Measurements from ENCODE around the gene RUSC1.

Gene RUSC1

DNA sequence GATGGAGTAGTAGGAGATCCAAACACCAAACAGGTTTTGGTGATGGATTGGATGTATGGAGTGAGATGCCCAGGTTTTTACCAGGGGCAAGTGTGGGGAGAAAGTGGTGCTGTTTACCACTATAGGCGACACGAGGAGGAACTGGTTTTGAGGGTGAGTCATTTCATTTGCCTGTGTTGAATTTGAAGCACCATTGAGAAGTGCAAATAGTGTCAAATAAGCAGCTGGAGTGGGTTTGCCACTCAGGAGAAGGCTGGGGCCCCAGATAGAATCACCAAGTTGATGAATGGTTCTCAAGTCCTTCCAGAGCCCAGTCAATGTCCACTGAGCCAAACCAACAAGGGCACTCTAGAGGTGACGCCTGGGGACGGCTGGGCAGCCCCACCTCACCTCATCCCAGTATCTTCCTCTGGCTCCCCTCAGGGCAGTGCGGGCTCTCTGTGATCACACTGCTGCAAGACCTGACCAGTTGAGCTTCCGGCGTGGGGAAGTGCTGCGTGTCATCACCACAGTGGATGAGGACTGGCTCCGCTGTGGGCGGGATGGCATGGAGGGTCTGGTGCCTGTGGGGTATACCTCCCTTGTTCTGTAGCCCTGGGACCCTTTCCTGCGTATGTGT, 9.4 kb downstream of the RUSC1 start:
- H3K27ac ChIP-seq (ENCODE audit: low read depth, low read length), result no peak overlapping the region
- no peaks in the 10 kb centered on the region for H3K27me3 ChIP-seq (ENCODE audit: low read length)
- no peak overlapping the region for H3K9ac ChIP-seq (ENCODE audit: low read length)
- H3K9me2 ChIP-seq (replicated peaks; ENCODE audit: insufficient read depth, low read length), result no peaks in the 10 kb centered on the region
- TF ChIP-seq, protein P1, sequence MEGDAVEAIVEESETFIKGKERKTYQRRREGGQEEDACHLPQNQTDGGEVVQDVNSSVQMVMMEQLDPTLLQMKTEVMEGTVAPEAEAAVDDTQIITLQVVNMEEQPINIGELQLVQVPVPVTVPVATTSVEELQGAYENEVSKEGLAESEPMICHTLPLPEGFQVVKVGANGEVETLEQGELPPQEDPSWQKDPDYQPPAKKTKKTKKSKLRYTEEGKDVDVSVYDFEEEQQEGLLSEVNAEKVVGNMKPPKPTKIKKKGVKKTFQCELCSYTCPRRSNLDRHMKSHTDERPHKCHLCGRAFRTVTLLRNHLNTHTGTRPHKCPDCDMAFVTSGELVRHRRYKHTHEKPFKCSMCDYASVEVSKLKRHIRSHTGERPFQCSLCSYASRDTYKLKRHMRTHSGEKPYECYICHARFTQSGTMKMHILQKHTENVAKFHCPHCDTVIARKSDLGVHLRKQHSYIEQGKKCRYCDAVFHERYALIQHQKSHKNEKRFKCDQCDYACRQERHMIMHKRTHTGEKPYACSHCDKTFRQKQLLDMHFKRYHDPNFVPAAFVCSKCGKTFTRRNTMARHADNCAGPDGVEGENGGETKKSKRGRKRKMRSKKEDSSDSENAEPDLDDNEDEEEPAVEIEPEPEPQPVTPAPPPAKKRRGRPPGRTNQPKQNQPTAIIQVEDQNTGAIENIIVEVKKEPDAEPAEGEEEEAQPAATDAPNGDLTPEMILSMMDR (IDR thresholded peaks at IDR 0.05; ENCODE audit: insufficient read depth, low read length, poor library complexity, severe bottlenecking), result no peak
- TF ChIP-seq EZH2phosphoT487 (conservative IDR thresholded peaks at IDR 0.05; ENCODE audit: low read length), result no peak
- no peaks in the 10 kb centered on the region for H4K20me1 ChIP-seq (ENCODE audit: low read depth, low read length)
- H3K36me3 ChIP-seq (ENCODE audit: low read length), result peaks cover 4% of the 10 kb centered on the region; the same call in 1 of the 2 replicates
- no peak overlapping the region for H3K4me2 ChIP-seq (ENCODE audit: low read depth, low read length, poor library complexity, severe bottlenecking)
- no peak overlapping the region for H3K4me3 ChIP-seq (ENCODE audit: insufficient read depth, low read length, poor library complexity, severe bottlenecking)
- peaks cover 18% of the 10 kb centered on the region for H3F3A ChIP-seq (ENCODE audit: insufficient read depth)
- H2AFZ ChIP-seq (ENCODE audit: low read depth, low read length, severe bottlenecking), result no peak overlapping the region
- H3K79me2 ChIP-seq (ENCODE audit: insufficient read depth, low read length), result no peaks in the 10 kb centered on the region
- no peaks in the 10 kb centered on the region for H3K9me3 ChIP-seq (ENCODE audit: insufficient read depth, low read length)

DNA sequence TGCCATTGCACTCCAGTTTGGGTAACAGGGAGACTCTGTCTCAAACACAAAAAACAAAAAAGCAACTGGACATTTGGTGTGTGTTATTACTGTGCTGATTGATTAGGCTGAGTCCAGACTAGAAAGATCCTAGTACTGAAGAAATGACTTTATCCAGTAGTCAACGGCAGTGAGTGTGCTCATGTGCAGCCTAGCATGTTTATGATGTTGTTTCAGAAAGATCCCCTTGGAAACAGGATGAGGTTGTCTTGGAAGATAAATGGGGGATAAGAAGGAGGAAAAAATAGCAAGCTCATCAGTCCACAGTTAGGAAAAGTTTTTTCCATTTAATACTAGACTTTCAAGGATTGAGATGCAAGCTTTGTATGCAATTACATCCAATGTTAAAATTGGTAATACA, 14.3 kb downstream of the RUSC1 start:
- Histone ChIP-seq H3K9ac (ENCODE audit: low read length) (no peak overlapping the region), H3K36me3 (ENCODE audit: low read length) (peaks cover 30% of the 10 kb centered on the region), H3K79me2 (ENCODE audit: insufficient read depth, low read length) (no peaks in the 10 kb centered on the region)

DNA sequence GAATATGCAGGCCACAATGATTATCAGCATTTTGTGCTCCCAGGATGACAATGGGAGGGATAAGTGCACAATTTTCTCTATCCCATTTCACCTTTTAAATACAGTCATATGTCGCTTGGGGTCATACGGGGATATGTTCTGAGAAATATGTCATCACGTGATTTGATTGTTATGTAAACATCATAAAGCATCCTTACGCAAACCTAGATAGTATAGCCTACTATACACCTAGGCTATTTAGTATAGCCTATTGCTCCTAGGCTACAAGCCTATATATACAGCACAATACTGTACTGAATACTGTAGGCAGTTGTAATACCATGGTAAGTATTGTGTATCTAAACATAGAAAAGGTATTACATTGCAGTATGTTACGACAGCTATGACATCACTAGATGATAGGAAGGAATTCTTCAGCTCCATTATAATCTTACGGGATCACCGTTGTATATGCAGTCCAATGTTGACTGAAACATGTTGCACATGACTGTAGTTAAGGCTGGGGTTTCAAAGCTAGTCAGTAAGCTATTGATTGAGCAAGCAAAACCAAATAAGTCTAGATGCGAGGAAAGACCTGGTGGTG, 18.9 kb downstream of the RUSC1 start:
- H3K27ac ChIP-seq (ENCODE audit: low read depth, low read length), result no peak overlapping the region
- no peaks in the 10 kb centered on the region for H3K27me3 ChIP-seq (ENCODE audit: low read length)
- peaks cover 52% of the 10 kb centered on the region for H3K36me3 ChIP-seq (ENCODE audit: low read length)
- H3K79me2 ChIP-seq (ENCODE audit: insufficient read depth, low read length), result no peaks in the 10 kb centered on the region
- no peaks in the 10 kb centered on the region for H3K9me3 ChIP-seq (ENCODE audit: insufficient read depth, low read length)
- H3K9me2 ChIP-seq (replicated peaks; ENCODE audit: insufficient read depth, low read length), result no peaks in the 10 kb centered on the region
- H3K4me3 ChIP-seq (ENCODE audit: insufficient read depth, low read length, poor library complexity, severe bottlenecking), result no peak overlapping the region
- H2AFZ ChIP-seq (ENCODE audit: low read depth, low read length, severe bottlenecking), result no peak overlapping the region
- no peaks in the 10 kb centered on the region for H4K20me1 ChIP-seq (ENCODE audit: low read depth, low read length)
- no peak for TF ChIP-seq EZH2phosphoT487 (conservative IDR thresholded peaks at IDR 0.05; ENCODE audit: low read length)
- TF ChIP-seq, protein P1 (IDR thresholded peaks at IDR 0.05; ENCODE audit: insufficient read depth, low read length, poor library complexity, severe bottlenecking), result no peak
- no peaks in the 10 kb centered on the region for H3F3A ChIP-seq (ENCODE audit: insufficient read depth)
- no peak overlapping the region for H3K4me2 ChIP-seq (ENCODE audit: low read depth, low read length, poor library complexity, severe bottlenecking)
- no peak overlapping the region for H3K9ac ChIP-seq (ENCODE audit: low read length)

More for the DNA sequence above, 14.3 kb downstream of the RUSC1 start:
- Histone ChIP-seq H3K27me3 (ENCODE audit: low read length) (no peaks in the 10 kb centered on the region), H3K9me2 (replicated peaks; ENCODE audit: insufficient read depth, low read length) (no peaks in the 10 kb centered on the region), H3K9me3 (ENCODE audit: insufficient read depth, low read length) (no peaks in the 10 kb centered on the region), H3K27ac (ENCODE audit: low read depth, low read length) (no peak overlapping the region), H4K20me1 (ENCODE audit: low read depth, low read length) (no peaks in the 10 kb centered on the region), H3F3A (ENCODE audit: insufficient read depth) (no peaks in the 10 kb centered on the region), H3K4me3 (ENCODE audit: insufficient read depth, low read length, poor library complexity, severe bottlenecking) (no peak overlapping the region), H3K4me2 (ENCODE audit: low read depth, low read length, poor library complexity, severe bottlenecking) (no peak overlapping the region), H2AFZ (ENCODE audit: low read depth, low read length, severe bottlenecking) (no peak overlapping the region)
- no peak for TF ChIP-seq EZH2phosphoT487 (conservative IDR thresholded peaks at IDR 0.05; ENCODE audit: low read length)
- TF ChIP-seq, protein P1 (IDR thresholded peaks at IDR 0.05; ENCODE audit: insufficient read depth, low read length, poor library complexity, severe bottlenecking), result no peak

All from SU-DHL-6 (cell line).